ENCODE results near the gene GRHL1.

GRCh38 chr2:10002109-10002508 is 50.6 kb downstream of the GRHL1 start:
- TF ChIP-seq CTCF (IDR thresholded peaks at IDR 0.05) (no peak), ZFX (IDR thresholded peaks at IDR 0.05; ENCODE audit: borderline replicate concordance) (no peak)
